ENCODE measurements around the gene IGF1R. TPM values are rescaled to one million over a fixed set of nuclear protein-coding genes. Genes with fewer than 3 reads are reported as not detected.

IGF1R gene
- total and polyA plus RNA-seq, 2 of the 8 experiments (the other 6 are each of a cell fraction or from before 2014, with no cell fraction given) = 32.9 to 109 TPM

DNA sequence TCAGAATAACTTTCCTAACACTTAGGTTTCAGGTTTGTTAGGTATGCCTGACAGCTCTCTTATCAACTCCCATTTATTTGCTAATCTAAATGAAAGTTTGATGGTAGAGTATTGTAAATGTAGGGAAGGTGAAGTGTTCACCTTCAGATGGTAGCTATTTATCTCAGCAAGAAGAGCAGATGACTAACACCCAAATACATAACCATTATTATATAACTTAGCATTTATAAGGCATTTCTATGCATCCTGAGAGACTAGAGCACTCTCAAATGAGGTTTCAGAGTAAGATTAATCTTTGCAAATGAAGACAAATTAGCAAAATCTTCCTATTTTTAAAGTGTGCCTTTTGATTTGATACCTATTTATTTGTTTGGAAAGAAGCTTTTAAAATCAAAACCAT is 143.8 kb downstream of the IGF1R start:
- POLR2A ChIA-PET (ENCODE audit: partially characterized antibody) = interaction anchor here (0.7 to 2.9 kb wide), 3 partner anchors 10 to 23 kb away, joined by 3 to 7 read pairs (median 3); no protein-coding TSS in a partner anchor
- no peak for FAIRE-seq
- no peak overlapping the region for H4K8ac ChIP-seq (ENCODE audit: extremely low read depth, insufficient read depth, low read length)
- TF ChIP-seq, protein P1, sequence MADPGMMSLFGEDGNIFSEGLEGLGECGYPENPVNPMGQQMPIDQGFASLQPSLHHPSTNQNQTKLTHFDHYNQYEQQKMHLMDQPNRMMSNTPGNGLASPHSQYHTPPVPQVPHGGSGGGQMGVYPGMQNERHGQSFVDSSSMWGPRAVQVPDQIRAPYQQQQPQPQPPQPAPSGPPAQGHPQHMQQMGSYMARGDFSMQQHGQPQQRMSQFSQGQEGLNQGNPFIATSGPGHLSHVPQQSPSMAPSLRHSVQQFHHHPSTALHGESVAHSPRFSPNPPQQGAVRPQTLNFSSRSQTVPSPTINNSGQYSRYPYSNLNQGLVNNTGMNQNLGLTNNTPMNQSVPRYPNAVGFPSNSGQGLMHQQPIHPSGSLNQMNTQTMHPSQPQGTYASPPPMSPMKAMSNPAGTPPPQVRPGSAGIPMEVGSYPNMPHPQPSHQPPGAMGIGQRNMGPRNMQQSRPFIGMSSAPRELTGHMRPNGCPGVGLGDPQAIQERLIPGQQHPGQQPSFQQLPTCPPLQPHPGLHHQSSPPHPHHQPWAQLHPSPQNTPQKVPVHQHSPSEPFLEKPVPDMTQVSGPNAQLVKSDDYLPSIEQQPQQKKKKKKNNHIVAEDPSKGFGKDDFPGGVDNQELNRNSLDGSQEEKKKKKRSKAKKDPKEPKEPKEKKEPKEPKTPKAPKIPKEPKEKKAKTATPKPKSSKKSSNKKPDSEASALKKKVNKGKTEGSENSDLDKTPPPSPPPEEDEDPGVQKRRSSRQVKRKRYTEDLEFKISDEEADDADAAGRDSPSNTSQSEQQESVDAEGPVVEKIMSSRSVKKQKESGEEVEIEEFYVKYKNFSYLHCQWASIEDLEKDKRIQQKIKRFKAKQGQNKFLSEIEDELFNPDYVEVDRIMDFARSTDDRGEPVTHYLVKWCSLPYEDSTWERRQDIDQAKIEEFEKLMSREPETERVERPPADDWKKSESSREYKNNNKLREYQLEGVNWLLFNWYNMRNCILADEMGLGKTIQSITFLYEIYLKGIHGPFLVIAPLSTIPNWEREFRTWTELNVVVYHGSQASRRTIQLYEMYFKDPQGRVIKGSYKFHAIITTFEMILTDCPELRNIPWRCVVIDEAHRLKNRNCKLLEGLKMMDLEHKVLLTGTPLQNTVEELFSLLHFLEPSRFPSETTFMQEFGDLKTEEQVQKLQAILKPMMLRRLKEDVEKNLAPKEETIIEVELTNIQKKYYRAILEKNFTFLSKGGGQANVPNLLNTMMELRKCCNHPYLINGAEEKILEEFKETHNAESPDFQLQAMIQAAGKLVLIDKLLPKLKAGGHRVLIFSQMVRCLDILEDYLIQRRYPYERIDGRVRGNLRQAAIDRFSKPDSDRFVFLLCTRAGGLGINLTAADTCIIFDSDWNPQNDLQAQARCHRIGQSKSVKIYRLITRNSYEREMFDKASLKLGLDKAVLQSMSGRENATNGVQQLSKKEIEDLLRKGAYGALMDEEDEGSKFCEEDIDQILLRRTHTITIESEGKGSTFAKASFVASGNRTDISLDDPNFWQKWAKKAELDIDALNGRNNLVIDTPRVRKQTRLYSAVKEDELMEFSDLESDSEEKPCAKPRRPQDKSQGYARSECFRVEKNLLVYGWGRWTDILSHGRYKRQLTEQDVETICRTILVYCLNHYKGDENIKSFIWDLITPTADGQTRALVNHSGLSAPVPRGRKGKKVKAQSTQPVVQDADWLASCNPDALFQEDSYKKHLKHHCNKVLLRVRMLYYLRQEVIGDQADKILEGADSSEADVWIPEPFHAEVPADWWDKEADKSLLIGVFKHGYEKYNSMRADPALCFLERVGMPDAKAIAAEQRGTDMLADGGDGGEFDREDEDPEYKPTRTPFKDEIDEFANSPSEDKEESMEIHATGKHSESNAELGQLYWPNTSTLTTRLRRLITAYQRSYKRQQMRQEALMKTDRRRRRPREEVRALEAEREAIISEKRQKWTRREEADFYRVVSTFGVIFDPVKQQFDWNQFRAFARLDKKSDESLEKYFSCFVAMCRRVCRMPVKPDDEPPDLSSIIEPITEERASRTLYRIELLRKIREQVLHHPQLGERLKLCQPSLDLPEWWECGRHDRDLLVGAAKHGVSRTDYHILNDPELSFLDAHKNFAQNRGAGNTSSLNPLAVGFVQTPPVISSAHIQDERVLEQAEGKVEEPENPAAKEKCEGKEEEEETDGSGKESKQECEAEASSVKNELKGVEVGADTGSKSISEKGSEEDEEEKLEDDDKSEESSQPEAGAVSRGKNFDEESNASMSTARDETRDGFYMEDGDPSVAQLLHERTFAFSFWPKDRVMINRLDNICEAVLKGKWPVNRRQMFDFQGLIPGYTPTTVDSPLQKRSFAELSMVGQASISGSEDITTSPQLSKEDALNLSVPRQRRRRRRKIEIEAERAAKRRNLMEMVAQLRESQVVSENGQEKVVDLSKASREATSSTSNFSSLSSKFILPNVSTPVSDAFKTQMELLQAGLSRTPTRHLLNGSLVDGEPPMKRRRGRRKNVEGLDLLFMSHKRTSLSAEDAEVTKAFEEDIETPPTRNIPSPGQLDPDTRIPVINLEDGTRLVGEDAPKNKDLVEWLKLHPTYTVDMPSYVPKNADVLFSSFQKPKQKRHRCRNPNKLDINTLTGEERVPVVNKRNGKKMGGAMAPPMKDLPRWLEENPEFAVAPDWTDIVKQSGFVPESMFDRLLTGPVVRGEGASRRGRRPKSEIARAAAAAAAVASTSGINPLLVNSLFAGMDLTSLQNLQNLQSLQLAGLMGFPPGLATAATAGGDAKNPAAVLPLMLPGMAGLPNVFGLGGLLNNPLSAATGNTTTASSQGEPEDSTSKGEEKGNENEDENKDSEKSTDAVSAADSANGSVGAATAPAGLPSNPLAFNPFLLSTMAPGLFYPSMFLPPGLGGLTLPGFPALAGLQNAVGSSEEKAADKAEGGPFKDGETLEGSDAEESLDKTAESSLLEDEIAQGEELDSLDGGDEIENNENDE (IDR thresholded peaks at IDR 0.05; ENCODE audit: insufficient replicate concordance, low read length) = no peak

More for the DNA sequence above, 143.8 kb downstream of the IGF1R start:
- H3K4me1 ChIP-seq (replicated peaks in 1 of 4; ENCODE audit: control insufficient read depth in 3 of 4, insufficient read depth in 4 of 4, low read length in 3 of 4) = peaks cover 12 to 43% (median 33%) of the 10 kb centered on the region in 4 experiments
- no peak overlapping the region for H2BK15ac ChIP-seq (ENCODE audit: low read length)
- H3K79me2 ChIP-seq (ENCODE audit: control insufficient read depth in 1 of 2, insufficient read depth in 2 of 2, low read length in 2 of 2) = peaks cover 7 to 97% of the 10 kb centered on the region in 2 experiments; a peak in 3 of 4 replicates
- no peaks in the 10 kb centered on the region for H3K36me3 ChIP-seq (ENCODE audit: control insufficient read depth in 2 of 4, insufficient read depth in 4 of 4, low read length in 3 of 4)
- H3K27ac ChIP-seq (ENCODE audit: low read depth, low read length) = no peak overlapping the region
- no peak overlapping the region for H2BK5ac ChIP-seq (ENCODE audit: low read depth, low read length)
- no peak overlapping the region for H4K5ac ChIP-seq (ENCODE audit: insufficient read length, low read depth, low read length)
- no peak overlapping the region for H3K4ac ChIP-seq (replicated peaks; ENCODE audit: insufficient read length, low read depth, low read length)
- no peak overlapping the region for H2AFZ ChIP-seq (ENCODE audit: low read length)
- H3K9ac ChIP-seq (replicated peaks in 1 of 4; ENCODE audit: extremely low read depth in 1 of 4, low read depth in 3 of 4, low read length in 3 of 4) = no peak overlapping the region
- no peak overlapping the region for H3K23ac ChIP-seq (ENCODE audit: insufficient read length)
- peaks cover 24 to 25% of the 10 kb centered on the region in 2 experiments for H4K20me1 ChIP-seq (replicated peaks in 1 of 2; ENCODE audit: control insufficient read depth in 1 of 2, insufficient read depth in 2 of 2, low read length in 2 of 2)
- peaks cover 19% of the 10 kb centered on the region for H3K79me1 ChIP-seq (ENCODE audit: low read depth, low read length)
- CTCF ChIA-PET (ENCODE audit: partially characterized antibody) = interaction anchor here (0.6 to 2.6 kb wide), 9 partner anchors 12 to 213 kb away, joined by 3 to 15 read pairs (median 4); no protein-coding TSS in a partner anchor
- no peak overlapping the region for H2BK120ac ChIP-seq (replicated peaks; ENCODE audit: low read depth, low read length)
- no peak overlapping the region for H2AK5ac ChIP-seq (ENCODE audit: low read depth, low read length)
- no peak overlapping the region for H3K56ac ChIP-seq (replicated peaks; ENCODE audit: insufficient read length, low read depth, low read length)
- H4K91ac ChIP-seq (replicated peaks; ENCODE audit: insufficient read length, low read length) = no peak overlapping the region
- no peak overlapping the region for H2BK20ac ChIP-seq (ENCODE audit: low read length)
- H3K18ac ChIP-seq (ENCODE audit: extremely low read depth, low read length) = no peak overlapping the region
- H3K9me3 ChIP-seq (ENCODE audit: insufficient read depth in 2 of 2, low read depth in 1 of 2, low read length in 1 of 2) = no peaks in the 10 kb centered on the region
- no peaks in the 10 kb centered on the region; the same call in 1 of the 2 replicates for H3K23me2 ChIP-seq (ENCODE audit: low read depth, low read length)
- no peak overlapping the region for H3K4me2 ChIP-seq (ENCODE audit: insufficient read depth in 1 of 2, low read depth in 2 of 2, low read length in 2 of 2)
- no peak overlapping the region for H3K4me3 ChIP-seq (ENCODE audit: extremely low read depth in 1 of 4, insufficient read depth in 2 of 4, low read depth in 3 of 4, low read length in 4 of 4)
- no peak overlapping the region for H3K14ac ChIP-seq (ENCODE audit: insufficient read length)
- H3K27me3 ChIP-seq (replicated peaks in 1 of 4; ENCODE audit: control insufficient read depth in 3 of 4, extremely low read depth in 1 of 4, insufficient read depth in 3 of 4, low read length in 3 of 4) = no peaks in the 10 kb centered on the region
- H2BK12ac ChIP-seq (ENCODE audit: low read depth, low read length) = no peak overlapping the region
- DNase-seq (ENCODE audit: low read depth in 1 of 2, low spot score in 2 of 2) = no peak
